Epithelial cell of proximal tubule (primary cell): ENCODE results near the gene TMTC3. TPM values are rescaled to one million over a fixed set of nuclear protein-coding genes. Genes with fewer than 3 reads are reported as not detected.

Source experiments
- DNase-seq: peaks from one replicate; pipeline ENCODE4 v3.0.0-alpha.2; 2011; ENCODE audit warnings: low read depth
- H3K4me3 ChIP-seq: 2 replicates; pipeline ENCODE4 v1.5.1; 2011; ENCODE audit warnings: low read depth, mild to moderate bottlenecking, low read length
- CTCF ChIP-seq: conservative IDR thresholded peaks from 2 replicates; pipeline ENCODE4 v1.5.1; 2012; ENCODE audit warnings: low read depth, mild to moderate bottlenecking, low read length
- total RNA-seq: library from RNA; depleted of rRNA; stranded (reverse); fragments of >200 nt; gene quantifications from 2 replicates; pipeline ENCODE4 v1.2.3, GENCODE V29; 2015

TMTC3 gene
- total RNA-seq, 1 donor from 2014 or later: 11.6 TPM

GRCh38 chr12:88163371-88163770, 21.3 kb downstream of the TMTC3 start:
- DNase-seq: no peak
- no peak for TF ChIP-seq CTCF
- no peak overlapping the region for H3K4me3 ChIP-seq

GRCh38 chr12:88166179-88166578, 24.1 kb downstream of the TMTC3 start:
- no peak overlapping the region for H3K4me3 ChIP-seq
- no peak for TF ChIP-seq CTCF
- DNase-seq: no peak

- no peak overlapping the region for H3K4me3 ChIP-seq
- no peak for TF ChIP-seq CTCF
- DNase-seq: no peak
Observed at GRCh38 chr12:88167384-88167783, 25.3 kb downstream of the TMTC3 start.

- no peak for DNase-seq
- TF ChIP-seq CTCF: no peak
- H3K4me3 ChIP-seq: no peak overlapping the region
Observed at GRCh38 chr12:88172844-88173407, 30.8 kb downstream of the TMTC3 start.

- no peak for DNase-seq
- TF ChIP-seq CTCF: no peak
- H3K4me3 ChIP-seq: no peak overlapping the region
Observed at GRCh38 chr12:88175544-88175943, 33.4 kb downstream of the TMTC3 start.

GRCh38 chr12:88179436-88180014, 37.4 kb downstream of the TMTC3 start:
- no peak overlapping the region for H3K4me3 ChIP-seq
- no peak for TF ChIP-seq CTCF
- DNase-seq: no peak

GRCh38 chr12:88181881-88182280, 39.8 kb downstream of the TMTC3 start:
- no peak for TF ChIP-seq CTCF
- no peak for DNase-seq
- H3K4me3 ChIP-seq: no peak overlapping the region
